IMR-90 (cell line): ENCODE measurements around the gene FOXO1. TPM values are rescaled to one million over a fixed set of nuclear protein-coding genes. Genes with fewer than 3 reads are reported as not detected.

Source experiments
- ATAC-seq: fragments of 200-7000 bp; cut with Tn5 transposase; 2 replicates; pipeline ENCODE4 v1.9.1; 2020; ENCODE audit warnings: low read depth, mild to moderate bottlenecking, moderate library complexity
- BruUV-seq: library from RNA; stranded (reverse); fragments of 400-500 nt; replicated peaks from 2 replicates; lab custom pipeline; 2021; lab: Mats Ljungman, UMichigan
- CTCF ChIA-PET: fragments of 300-600 bp; formaldehyde crosslinking; extraction: SDS; loops from one replicate; lab custom pipeline; 2021; ENCODE audit warnings: antibody characterized with exemption; lab: Yijun Ruan, JAX
- POLR2A ChIA-PET: fragments of 300-600 bp; sonication (Branson Sonifier 250); formaldehyde crosslinking; loops from one replicate; lab custom pipeline; 2022; ENCODE audit warnings: antibody characterized with exemption; ENCODE audit not compliant: unreplicated experiment; lab: Charles Lee
- DNase-seq: peaks from one replicate; pipeline ENCODE4 v3.0.0; 2013
- H2AFZ ChIP-seq: replicated peaks from 2 replicates; pipeline ENCODE3; 2013; ENCODE audit warnings: low read length, mild to moderate bottlenecking; ENCODE audit not compliant: poor library complexity
- H2AK5ac ChIP-seq: 2 replicates; pipeline ENCODE4 v1.6.1; 2013; ENCODE audit warnings: low read depth, low read length, inconsistent platforms
- H2AK9ac ChIP-seq: replicated peaks from 2 replicates; pipeline ENCODE3; 2013; ENCODE audit warnings: mild to moderate bottlenecking, low read depth, low read length, moderate library complexity; ENCODE audit not compliant: poor library complexity
- H2BK120ac ChIP-seq: 2 replicates; pipeline ENCODE4 v1.6.1; 2013; ENCODE audit warnings: low read depth, low read length, inconsistent platforms
- H2BK15ac ChIP-seq: 3 replicates; pipeline ENCODE4 v1.6.1; 2013; ENCODE audit warnings: low read depth, low read length, inconsistent platforms
- H2BK20ac ChIP-seq: 2 replicates; pipeline ENCODE4 v1.6.1; 2013; ENCODE audit warnings: low read depth, mild to moderate bottlenecking, inconsistent platforms, low read length, moderate library complexity
- H2BK5ac ChIP-seq: 2 replicates; pipeline ENCODE4 v1.6.1; 2013; ENCODE audit warnings: mild to moderate bottlenecking, low read depth, low read length, inconsistent platforms; ENCODE audit not compliant: poor library complexity, severe bottlenecking
- H3K14ac ChIP-seq: replicated peaks from 2 replicates; pipeline ENCODE4 v1.6.1; 2013; ENCODE audit warnings: low read depth, low read length, inconsistent platforms
- H3K18ac ChIP-seq: 2 replicates; pipeline ENCODE4 v1.6.1; 2013; ENCODE audit warnings: low read depth, low read length, control low read depth
- H3K23ac ChIP-seq: 2 replicates; pipeline ENCODE4 v1.6.1; 2013; ENCODE audit warnings: low read depth, low read length, inconsistent platforms
- H3K27ac ChIP-seq: 2 replicates; pipeline ENCODE4 v1.5.1; 2013; ENCODE audit warnings: mild to moderate bottlenecking, control low read depth, low read length; ENCODE audit not compliant: insufficient read depth
- H3K27me3 ChIP-seq: 2 replicates; pipeline ENCODE4 v1.6.1; 2013; ENCODE audit warnings: low read length; ENCODE audit not compliant: control insufficient read depth, insufficient read depth
- H3K36me3 ChIP-seq: 2 replicates; pipeline ENCODE4 v1.6.1; 2013; ENCODE audit warnings: low read length, mixed read lengths; ENCODE audit not compliant: control insufficient read depth, insufficient read depth
- H3K4ac ChIP-seq: 2 replicates; pipeline ENCODE4 v1.6.1; 2013; ENCODE audit warnings: low read depth, low read length, inconsistent platforms
- H3K4me1 ChIP-seq: 2 replicates; pipeline ENCODE4 v1.6.1; 2013; ENCODE audit warnings: low read length, mixed read lengths; ENCODE audit not compliant: control insufficient read depth, insufficient read depth
- H3K4me2 ChIP-seq: 2 replicates; pipeline ENCODE4 v1.6.1; 2013; ENCODE audit warnings: low read depth, mild to moderate bottlenecking, control low read depth, low read length, moderate library complexity
- H3K4me3 ChIP-seq: 2 replicates; pipeline ENCODE4 v1.5.1; 2013; ENCODE audit warnings: low read depth, mild to moderate bottlenecking, control low read depth, low read length, moderate library complexity; ENCODE audit not compliant: insufficient read depth
- H3K56ac ChIP-seq: 2 replicates; pipeline ENCODE4 v1.6.1; 2013; ENCODE audit warnings: low read length, inconsistent platforms; ENCODE audit not compliant: insufficient read depth; ENCODE audit errors: extremely low read depth
- H3K79me1 ChIP-seq, 2 experiments: 2 replicates each; pipeline ENCODE4 v1.6.1; 2013; ENCODE audit warnings: low read length in 2 of 2, inconsistent platforms in 1 of 2, low read depth in 1 of 2
- H3K9ac ChIP-seq: 2 replicates; pipeline ENCODE4 v1.6.1; 2013; ENCODE audit warnings: low read depth, low read length, control low read depth
- H3K9me1 ChIP-seq: 2 replicates; pipeline ENCODE4 v1.6.1; 2013; ENCODE audit warnings: low read length, inconsistent platforms; ENCODE audit not compliant: insufficient read depth
- H3K9me3 ChIP-seq: 2 replicates; pipeline ENCODE4 v1.6.1; 2013; ENCODE audit warnings: low read length; ENCODE audit not compliant: control insufficient read depth, insufficient read depth
- H4K20me1 ChIP-seq: 2 replicates; pipeline ENCODE4 v1.6.1; 2013; ENCODE audit warnings: low read length, inconsistent platforms; ENCODE audit not compliant: insufficient read depth
- H4K5ac ChIP-seq: 2 replicates; pipeline ENCODE4 v1.6.1; 2013; ENCODE audit warnings: mild to moderate bottlenecking, low read depth, low read length, control low read depth
- H4K8ac ChIP-seq, 2 experiments: 2 replicates each; pipeline ENCODE4 v1.6.1; 2013; ENCODE audit warnings: low read depth in 2 of 2, low read length in 2 of 2, control low read depth in 1 of 2, inconsistent platforms in 1 of 2
- H4K91ac ChIP-seq: 2 replicates; pipeline ENCODE4 v1.6.1; 2013; ENCODE audit warnings: low read depth, low read length, inconsistent platforms; ENCODE audit not compliant: insufficient read depth
- CTCF ChIP-seq: conservative IDR thresholded peaks from 2 replicates; pipeline ENCODE4 v1.5.1; 2012; ENCODE audit warnings: mild to moderate bottlenecking, low read depth, low read length, improper control_type of control experiment
- FOS ChIP-seq: fragments of 150-350 bp; IDR thresholded peaks from 2 replicates; pipeline ENCODE4 v1.6.1; 2016; ENCODE audit warnings: low read depth, low read length
- RAD21 ChIP-seq: IDR thresholded peaks from 2 replicates; pipeline ENCODE4 v1.6.1; 2012; ENCODE audit warnings: low read length, improper control_type of control experiment
- RFX5 ChIP-seq: IDR thresholded peaks from 2 replicates; pipeline ENCODE4 v1.8.0; 2012; ENCODE audit warnings: low read depth, mild to moderate bottlenecking, low read length, moderate library complexity
- SMC3 ChIP-seq: fragments of 150-350 bp; IDR thresholded peaks from 2 replicates; pipeline ENCODE4 v1.6.1; 2016; ENCODE audit warnings: low read depth, mild to moderate bottlenecking, antibody characterized with exemption, low read length, moderate library complexity
- USF2 ChIP-seq: fragments of 150-350 bp; IDR thresholded peaks from 2 replicates; pipeline ENCODE4 v1.6.1; 2017; ENCODE audit warnings: mild to moderate bottlenecking, antibody characterized with exemption, low read length, low read depth
- WGBS, 2 experiments: methylation state at CpG; one replicate each; pipeline versions ENCODE4 v1.1.5 to v1.1.7; 2013; ENCODE audit warnings: missing lambda C conversion rate in 2 of 2; ENCODE audit not compliant: insufficient read length in 1 of 2; ENCODE audit errors: extremely low coverage in 2 of 2; 5-methylcytosine and 5-hydroxymethylcytosine counted together
- dilution Hi-C: fragments of 300-500 bp; cut with HindIII; formaldehyde crosslinking; loops from one replicate; pipeline ENCODE4 v1.14.3; 2018; ENCODE audit warnings: low sequenced_read_pairs; ENCODE audit not compliant: unreplicated experiment
- in situ Hi-C: fragments of 300-500 bp; cut with MboI; formaldehyde crosslinking; loops from 3 replicates; pipeline ENCODE4 v1.14.3; 2019; ENCODE audit warnings: low sequenced_read_pairs, inconsistent platforms, mixed read lengths
- intact Hi-C: fragments of 100-400 bp; cut with micrococcal nuclease; formaldehyde crosslinking; loops from 2 replicates; pipeline ENCODE4 v1.10.0; 2022
- polyA plus RNA-seq, 3 experiments: library from polyadenylated mRNA; depleted of rRNA; stranded (reverse); fragments of >200 nt; gene quantifications; 2 replicates each; pipeline ENCODE4 v1.2.3, GENCODE V29; 2012; ENCODE audit warnings: low replicate concordance in 1 of 3
- total RNA-seq: library from RNA; depleted of rRNA; stranded (reverse); fragments of >200 nt; gene quantifications from 2 replicates; pipeline ENCODE4 v1.2.3, GENCODE V29; 2012

Gene FOXO1
- total and polyA plus RNA-seq, 2 of the 4 experiments (the other 2 are of a cell fraction) = 0.12 to 0.18 TPM

- no peaks in the 10 kb centered on the region for H3K36me3 ChIP-seq
- no peak overlapping the region for H4K8ac ChIP-seq
- H4K20me1 ChIP-seq = no peaks in the 10 kb centered on the region
- dilution Hi-C loops = no loop called here
- H2AK5ac ChIP-seq = no peak overlapping the region
- TF ChIP-seq FOS (no peak), RFX5 (no peak), SMC3 (peak; percentile 53), RAD21 (peak; percentile 56), CTCF (peak; percentile 62), USF2 (no peak)
- ATAC-seq (peak; percentile 44; the same call in 1 of the 2 replicates), DNase-seq (peak; percentile 35)
- H2BK120ac ChIP-seq = no peak overlapping the region
- no peak overlapping the region for H2BK15ac ChIP-seq
- H4K5ac ChIP-seq = no peak overlapping the region
- no peaks in the 10 kb centered on the region for H3K4me1 ChIP-seq
- no peak overlapping the region for H3K56ac ChIP-seq
- H3K79me1 ChIP-seq = no peaks in the 10 kb centered on the region
- no peak overlapping the region for H2BK5ac ChIP-seq
- no peak overlapping the region for H3K4me3 ChIP-seq
- BruUV-seq = no TSS peak
- H3K18ac ChIP-seq = no peak overlapping the region
- H3K9me3 ChIP-seq = no peaks in the 10 kb centered on the region
- no peak overlapping the region for H2BK20ac ChIP-seq
- H3K27me3 ChIP-seq = no peaks in the 10 kb centered on the region; the same call in 1 of the 2 replicates
- H3K23ac ChIP-seq = no peak overlapping the region
- no peak overlapping the region for H3K27ac ChIP-seq
- H3K4me2 ChIP-seq = peak overlapping the region; percentile 70; the same call in 1 of the 2 replicates
- ChIA-PET CTCF (interaction anchor here (0.6 to 1.1 kb wide), 6 partner anchors 41 to 1000 kb away, joined by 3 to 7 read pairs (median 4); no protein-coding TSS in a partner anchor), POLR2A (no interaction called here)
- intact Hi-C loops = loop anchor here (1.0 to 10.0 kb wide), 6 partner anchors 613 to 1638 kb away; no protein-coding TSS in a partner anchor
- no peak overlapping the region for H4K91ac ChIP-seq
- no peaks in the 10 kb centered on the region for H3K9me1 ChIP-seq
- H3K4ac ChIP-seq = no peak overlapping the region
- H2AK9ac ChIP-seq = no peak overlapping the region
- no peak overlapping the region for H3K9ac ChIP-seq
- no peak overlapping the region for H3K14ac ChIP-seq
- in situ Hi-C loops = loop anchor here (5.0 to 25.0 kb wide), 3 partner anchors 605 to 995 kb away; no protein-coding TSS in a partner anchor
- H2AFZ ChIP-seq = no peak overlapping the region
- no CpG with 5 or more reads among the region's 11 CpGs for WGBS, 2 experiments
Measured at GRCh38 chr13:40682449-40683240, 16.2 kb upstream of the FOXO1 start.
